HG03432 (cell line): Measurements from ENCODE around the gene MPP2.

ENCODE experiments used
- ATAC-seq: cut with Tn5 transposase; IDR thresholded peaks from one replicate; pipeline ENCODE4 v1.9.1; 2021; ENCODE audit warnings: mild to moderate bottlenecking, moderate library complexity; ENCODE audit not compliant: unreplicated experiment

The MPP2 gene

DNA sequence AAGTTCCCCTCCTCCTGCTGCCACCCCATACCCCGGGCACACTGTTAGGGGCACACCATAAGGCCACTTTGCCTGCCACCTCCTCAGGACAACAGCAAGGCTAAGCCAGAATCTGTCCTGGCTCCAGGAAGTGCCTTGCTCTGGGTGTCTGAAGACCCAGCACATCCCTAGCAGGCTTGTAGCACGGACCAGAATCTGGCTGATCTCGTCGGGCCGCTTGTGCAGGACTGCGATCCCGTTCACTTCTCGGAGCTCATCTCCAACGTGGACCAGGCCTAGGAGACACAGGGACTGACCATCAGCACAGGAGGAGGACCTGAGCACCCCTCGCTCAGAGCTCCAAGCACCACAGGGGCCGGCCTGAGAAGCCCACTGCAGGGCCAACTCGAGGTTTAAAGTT is 81.8 kb downstream of the MPP2 start:
- no peak for ATAC-seq
